Stomach (tissue), 4 donors: ENCODE results near the gene PRC1.

Source experiments
- POLR2A ChIP-seq, 4 donors: fragments of 450-650 bp; IDR thresholded peaks; one replicate each; pipeline ENCODE4 v1.6.1; 2016; ENCODE audit warnings: antibody characterized with exemption in 4 of 4, control low read depth in 2 of 4, mild to moderate bottlenecking in 1 of 4, moderate library complexity in 1 of 4
- POLR2AphosphoS5 ChIP-seq, 3 donors: sonication (generic); formaldehyde crosslinking; IDR thresholded peaks; one replicate each; pipeline ENCODE4 v1.6.1; 2016; ENCODE audit warnings: antibody characterized with exemption in 3 of 3
- TF ChIP-seq, protein P1 (sequence below), 7 experiments: fragments of 450-650 bp in 4 of 7; fragments of 200-600 bp in 3 of 7; sonication (generic) in 3 of 7; IDR thresholded peaks; one replicate each; pipeline ENCODE4 v1.5.1; 2016 to 2019; ENCODE audit warnings: antibody characterized with exemption in 7 of 7, control low read depth in 2 of 7, mild to moderate bottlenecking in 1 of 7

- TF ChIP-seq, protein P1, sequence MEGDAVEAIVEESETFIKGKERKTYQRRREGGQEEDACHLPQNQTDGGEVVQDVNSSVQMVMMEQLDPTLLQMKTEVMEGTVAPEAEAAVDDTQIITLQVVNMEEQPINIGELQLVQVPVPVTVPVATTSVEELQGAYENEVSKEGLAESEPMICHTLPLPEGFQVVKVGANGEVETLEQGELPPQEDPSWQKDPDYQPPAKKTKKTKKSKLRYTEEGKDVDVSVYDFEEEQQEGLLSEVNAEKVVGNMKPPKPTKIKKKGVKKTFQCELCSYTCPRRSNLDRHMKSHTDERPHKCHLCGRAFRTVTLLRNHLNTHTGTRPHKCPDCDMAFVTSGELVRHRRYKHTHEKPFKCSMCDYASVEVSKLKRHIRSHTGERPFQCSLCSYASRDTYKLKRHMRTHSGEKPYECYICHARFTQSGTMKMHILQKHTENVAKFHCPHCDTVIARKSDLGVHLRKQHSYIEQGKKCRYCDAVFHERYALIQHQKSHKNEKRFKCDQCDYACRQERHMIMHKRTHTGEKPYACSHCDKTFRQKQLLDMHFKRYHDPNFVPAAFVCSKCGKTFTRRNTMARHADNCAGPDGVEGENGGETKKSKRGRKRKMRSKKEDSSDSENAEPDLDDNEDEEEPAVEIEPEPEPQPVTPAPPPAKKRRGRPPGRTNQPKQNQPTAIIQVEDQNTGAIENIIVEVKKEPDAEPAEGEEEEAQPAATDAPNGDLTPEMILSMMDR (IDR thresholded peaks at IDR 0.05): no peak
- no peak for TF ChIP-seq POLR2AphosphoS5 (IDR thresholded peaks at IDR 0.05)
- no peak for TF ChIP-seq POLR2A (IDR thresholded peaks at IDR 0.05)
Measured at GRCh38 chr15:91007266-91007665, 12.9 kb upstream of the PRC1 start.
